ENCODE results near the gene PUM2.
"Not testable (repeated sequence)": the region's sequence is repeated elsewhere in the genome, so short reads cannot be mapped to it uniquely, and the experiment has no call there.

DNA sequence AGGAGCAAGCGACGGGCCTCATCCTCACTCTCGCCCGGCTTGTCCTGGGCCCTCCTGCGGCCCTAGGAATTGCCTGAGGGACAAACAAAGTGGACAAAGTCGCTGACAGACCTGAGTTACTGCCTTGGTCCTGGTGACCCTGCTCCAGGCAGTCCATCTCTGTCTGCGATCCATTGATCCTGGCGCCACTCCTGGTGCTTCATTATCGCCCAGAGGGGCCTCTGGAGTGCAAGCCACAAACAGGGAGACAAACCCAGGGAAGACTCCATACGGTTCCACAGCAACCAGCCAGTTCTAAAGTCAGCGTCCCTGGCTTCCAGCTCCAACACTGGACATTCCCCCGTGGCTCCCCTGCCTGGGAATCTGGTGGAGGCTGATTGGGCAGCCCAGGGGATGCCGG, 24.3 kb upstream of the PUM2 start:
- TF ChIP-seq, protein P1, sequence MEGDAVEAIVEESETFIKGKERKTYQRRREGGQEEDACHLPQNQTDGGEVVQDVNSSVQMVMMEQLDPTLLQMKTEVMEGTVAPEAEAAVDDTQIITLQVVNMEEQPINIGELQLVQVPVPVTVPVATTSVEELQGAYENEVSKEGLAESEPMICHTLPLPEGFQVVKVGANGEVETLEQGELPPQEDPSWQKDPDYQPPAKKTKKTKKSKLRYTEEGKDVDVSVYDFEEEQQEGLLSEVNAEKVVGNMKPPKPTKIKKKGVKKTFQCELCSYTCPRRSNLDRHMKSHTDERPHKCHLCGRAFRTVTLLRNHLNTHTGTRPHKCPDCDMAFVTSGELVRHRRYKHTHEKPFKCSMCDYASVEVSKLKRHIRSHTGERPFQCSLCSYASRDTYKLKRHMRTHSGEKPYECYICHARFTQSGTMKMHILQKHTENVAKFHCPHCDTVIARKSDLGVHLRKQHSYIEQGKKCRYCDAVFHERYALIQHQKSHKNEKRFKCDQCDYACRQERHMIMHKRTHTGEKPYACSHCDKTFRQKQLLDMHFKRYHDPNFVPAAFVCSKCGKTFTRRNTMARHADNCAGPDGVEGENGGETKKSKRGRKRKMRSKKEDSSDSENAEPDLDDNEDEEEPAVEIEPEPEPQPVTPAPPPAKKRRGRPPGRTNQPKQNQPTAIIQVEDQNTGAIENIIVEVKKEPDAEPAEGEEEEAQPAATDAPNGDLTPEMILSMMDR (IDR thresholded peaks at IDR 0.05): not testable (repeated sequence)
- TF ChIP-seq, protein P2, sequence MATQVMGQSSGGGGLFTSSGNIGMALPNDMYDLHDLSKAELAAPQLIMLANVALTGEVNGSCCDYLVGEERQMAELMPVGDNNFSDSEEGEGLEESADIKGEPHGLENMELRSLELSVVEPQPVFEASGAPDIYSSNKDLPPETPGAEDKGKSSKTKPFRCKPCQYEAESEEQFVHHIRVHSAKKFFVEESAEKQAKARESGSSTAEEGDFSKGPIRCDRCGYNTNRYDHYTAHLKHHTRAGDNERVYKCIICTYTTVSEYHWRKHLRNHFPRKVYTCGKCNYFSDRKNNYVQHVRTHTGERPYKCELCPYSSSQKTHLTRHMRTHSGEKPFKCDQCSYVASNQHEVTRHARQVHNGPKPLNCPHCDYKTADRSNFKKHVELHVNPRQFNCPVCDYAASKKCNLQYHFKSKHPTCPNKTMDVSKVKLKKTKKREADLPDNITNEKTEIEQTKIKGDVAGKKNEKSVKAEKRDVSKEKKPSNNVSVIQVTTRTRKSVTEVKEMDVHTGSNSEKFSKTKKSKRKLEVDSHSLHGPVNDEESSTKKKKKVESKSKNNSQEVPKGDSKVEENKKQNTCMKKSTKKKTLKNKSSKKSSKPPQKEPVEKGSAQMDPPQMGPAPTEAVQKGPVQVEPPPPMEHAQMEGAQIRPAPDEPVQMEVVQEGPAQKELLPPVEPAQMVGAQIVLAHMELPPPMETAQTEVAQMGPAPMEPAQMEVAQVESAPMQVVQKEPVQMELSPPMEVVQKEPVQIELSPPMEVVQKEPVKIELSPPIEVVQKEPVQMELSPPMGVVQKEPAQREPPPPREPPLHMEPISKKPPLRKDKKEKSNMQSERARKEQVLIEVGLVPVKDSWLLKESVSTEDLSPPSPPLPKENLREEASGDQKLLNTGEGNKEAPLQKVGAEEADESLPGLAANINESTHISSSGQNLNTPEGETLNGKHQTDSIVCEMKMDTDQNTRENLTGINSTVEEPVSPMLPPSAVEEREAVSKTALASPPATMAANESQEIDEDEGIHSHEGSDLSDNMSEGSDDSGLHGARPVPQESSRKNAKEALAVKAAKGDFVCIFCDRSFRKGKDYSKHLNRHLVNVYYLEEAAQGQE (IDR thresholded peaks at IDR 0.05; ENCODE audit: insufficient read depth in 1 of 2, low read depth in 2 of 2, low read length in 1 of 2): not testable (repeated sequence)
- not testable (repeated sequence) for TF ChIP-seq POLR2AphosphoS5 (IDR thresholded peaks at IDR 0.05; ENCODE audit: low read depth, low read length); SIN3A (IDR thresholded peaks at IDR 0.05; ENCODE audit: borderline replicate concordance, insufficient read depth, low read depth, low read length); TCF7L2 (IDR thresholded peaks at IDR 0.05; ENCODE audit: low read depth, low read length)
